GM12873 (cell line): ENCODE results near the gene UMAD1.

Source experiments
- TF ChIP-seq, protein P1 (sequence below): IDR thresholded peaks from 2 replicates; pipeline ENCODE4 v1.5.1; 2012; ENCODE audit warnings: low read depth, mild to moderate bottlenecking, moderate library complexity, low read length, control low read depth; ENCODE audit not compliant: insufficient read depth; ENCODE audit errors: missing control alignments

The UMAD1 gene

DNA sequence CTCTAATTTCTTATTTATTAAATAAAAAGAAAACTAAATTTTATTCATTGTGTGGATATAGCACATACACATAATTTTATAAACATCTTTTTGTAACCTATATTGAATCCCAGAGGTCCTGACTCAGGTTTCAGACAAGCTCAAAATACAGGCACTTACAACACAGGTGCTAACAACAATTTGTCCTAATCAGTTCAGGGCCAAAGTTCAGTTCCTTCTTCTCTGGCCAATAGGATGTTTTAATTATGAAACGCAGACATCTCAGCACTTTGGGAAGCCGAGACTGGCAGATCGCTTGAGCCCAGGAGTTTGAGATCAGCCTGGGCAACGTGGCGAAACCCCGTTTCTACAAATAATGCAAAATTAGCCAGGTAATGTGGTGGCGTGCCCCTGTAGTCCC lies 62.9 kb downstream of the UMAD1 start:
- TF ChIP-seq, protein P1, sequence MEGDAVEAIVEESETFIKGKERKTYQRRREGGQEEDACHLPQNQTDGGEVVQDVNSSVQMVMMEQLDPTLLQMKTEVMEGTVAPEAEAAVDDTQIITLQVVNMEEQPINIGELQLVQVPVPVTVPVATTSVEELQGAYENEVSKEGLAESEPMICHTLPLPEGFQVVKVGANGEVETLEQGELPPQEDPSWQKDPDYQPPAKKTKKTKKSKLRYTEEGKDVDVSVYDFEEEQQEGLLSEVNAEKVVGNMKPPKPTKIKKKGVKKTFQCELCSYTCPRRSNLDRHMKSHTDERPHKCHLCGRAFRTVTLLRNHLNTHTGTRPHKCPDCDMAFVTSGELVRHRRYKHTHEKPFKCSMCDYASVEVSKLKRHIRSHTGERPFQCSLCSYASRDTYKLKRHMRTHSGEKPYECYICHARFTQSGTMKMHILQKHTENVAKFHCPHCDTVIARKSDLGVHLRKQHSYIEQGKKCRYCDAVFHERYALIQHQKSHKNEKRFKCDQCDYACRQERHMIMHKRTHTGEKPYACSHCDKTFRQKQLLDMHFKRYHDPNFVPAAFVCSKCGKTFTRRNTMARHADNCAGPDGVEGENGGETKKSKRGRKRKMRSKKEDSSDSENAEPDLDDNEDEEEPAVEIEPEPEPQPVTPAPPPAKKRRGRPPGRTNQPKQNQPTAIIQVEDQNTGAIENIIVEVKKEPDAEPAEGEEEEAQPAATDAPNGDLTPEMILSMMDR: no peak

DNA sequence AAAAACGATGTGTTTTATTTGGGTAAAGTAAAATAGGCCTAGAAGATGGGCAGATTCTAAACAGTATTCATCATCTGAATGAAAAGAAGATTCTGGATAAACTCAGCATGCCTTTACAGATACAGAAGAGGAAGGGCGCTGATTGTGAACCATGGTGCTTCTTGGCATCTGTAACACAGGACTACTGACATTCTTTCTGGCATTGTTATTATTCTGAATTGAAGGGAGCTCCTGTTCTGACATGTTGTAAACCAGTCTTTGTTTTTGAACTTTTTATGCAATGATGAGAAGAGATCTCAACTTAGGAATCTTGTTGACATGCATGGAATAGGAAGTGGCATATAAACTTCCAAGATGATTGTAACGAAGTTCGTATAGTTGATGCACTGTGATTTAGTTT lies 64.3 kb downstream of the UMAD1 start:
- TF ChIP-seq, protein P1: no peak

DNA sequence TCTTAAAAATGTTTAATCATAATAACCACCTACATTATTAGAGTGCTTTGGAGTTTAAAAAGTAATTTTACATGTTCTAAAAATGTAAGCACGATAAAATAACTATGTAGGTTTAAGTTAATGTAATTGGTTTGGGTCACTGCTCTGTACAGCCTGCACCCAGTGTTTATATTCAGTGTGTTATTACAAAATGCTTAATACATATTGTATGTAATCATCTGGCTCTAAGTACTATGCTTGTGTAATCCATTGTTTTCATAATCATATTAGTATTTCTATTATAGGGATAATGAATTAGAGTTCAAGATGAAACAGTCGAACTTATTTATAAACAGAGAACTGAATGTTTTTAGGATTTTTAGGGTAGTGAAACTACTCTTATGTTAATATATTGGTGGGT lies 64.8 kb downstream of the UMAD1 start:
- TF ChIP-seq, protein P1: no peak

DNA sequence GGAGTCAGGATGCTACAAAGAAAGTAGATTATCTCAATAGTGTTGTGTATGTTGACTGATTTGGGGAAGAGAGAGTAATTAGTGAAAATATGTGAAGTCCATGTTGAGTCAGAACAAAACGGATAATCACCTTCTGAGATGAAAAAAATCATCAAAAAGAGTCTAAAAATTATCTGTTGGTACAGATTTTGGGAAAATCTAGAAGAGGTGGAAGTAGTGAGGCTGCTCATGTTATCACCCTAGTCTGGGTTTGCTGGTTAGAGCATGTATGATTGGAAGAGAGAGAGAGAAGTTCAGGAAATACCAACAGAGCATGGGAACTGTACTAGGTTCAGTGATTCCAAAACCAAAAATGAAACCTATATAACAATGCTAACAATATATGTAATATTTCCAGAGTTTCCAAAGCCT lies 65.6 kb downstream of the UMAD1 start:
- TF ChIP-seq, protein P1: no peak

DNA sequence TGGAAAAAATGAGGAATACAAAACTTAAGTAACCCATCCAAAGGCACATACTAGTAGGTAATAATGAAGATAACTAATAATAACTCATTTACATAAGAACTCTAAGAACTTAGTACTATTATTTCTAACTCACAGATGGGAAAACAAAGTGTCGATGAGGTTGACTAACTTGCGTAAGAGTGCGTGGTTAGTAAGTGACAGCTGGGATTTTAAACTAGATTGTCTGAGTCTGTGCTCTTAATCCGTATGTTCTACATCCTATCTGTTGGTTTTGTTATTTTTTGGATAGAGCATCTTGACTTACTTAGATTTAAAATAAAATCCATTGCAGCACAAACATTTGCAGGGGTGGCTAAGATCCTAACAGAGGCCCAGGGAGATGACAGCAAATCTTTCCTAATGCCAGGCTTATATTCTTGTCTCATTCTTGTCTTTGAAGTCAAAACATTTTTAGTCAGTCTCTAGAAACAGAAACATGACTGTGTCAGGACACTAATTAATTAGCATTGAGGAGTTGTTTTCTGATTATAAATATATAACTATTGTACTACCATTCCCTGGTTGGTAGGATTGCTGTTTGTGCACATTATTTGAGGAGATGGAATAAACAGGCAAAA lies 66.1 kb downstream of the UMAD1 start:
- TF ChIP-seq, protein P1: no peak

DNA sequence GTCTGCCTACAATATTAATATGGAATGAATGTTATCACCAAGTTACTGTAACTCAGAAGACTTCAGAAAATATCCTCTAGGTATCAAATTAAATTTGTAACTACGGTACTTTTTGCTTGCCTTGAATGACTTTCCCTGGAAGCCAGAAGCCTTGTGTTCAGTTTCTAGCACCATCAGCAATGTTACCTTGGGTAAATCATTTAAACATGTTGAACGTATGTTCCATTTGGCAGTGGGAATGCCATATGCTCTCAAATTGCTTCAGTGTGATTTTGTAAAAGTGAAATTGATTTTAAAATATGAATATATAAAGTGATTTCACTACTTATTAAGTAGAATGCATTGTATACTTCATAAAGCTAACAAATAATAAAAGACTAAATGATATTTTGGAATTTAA lies 66.7 kb downstream of the UMAD1 start:
- TF ChIP-seq, protein P1: no peak

DNA sequence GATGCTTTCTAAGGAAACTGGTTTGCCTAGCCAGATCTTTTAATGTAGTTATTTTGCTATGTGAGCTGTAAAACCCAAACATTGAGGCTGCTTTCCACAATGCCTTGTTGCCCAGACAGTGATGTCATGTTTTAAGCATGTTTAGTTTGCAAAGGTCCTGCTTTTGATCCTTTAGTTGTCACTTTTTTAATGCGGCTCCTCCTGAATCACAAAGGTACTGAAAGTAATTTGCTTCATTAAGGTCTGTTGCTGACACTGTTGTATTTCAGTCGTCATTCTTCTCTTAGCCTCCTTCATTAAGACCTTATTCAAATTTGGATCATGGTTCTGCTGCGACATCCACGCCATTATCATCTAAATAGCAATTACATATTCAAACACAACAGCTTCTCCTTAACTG lies 67.3 kb downstream of the UMAD1 start:
- TF ChIP-seq, protein P1: no peak
